ENCODE results near the gene PRRT1.

- TF ChIP-seq POLR2AphosphoS5 (IDR thresholded peaks at IDR 0.05; ENCODE audit: low read depth, low read length): no peak
- no peak for TF ChIP-seq POLR2A (IDR thresholded peaks at IDR 0.05; ENCODE audit: low read depth, low read length)
Measured at GRCh38 chr6:32163559-32164258, 12.0 kb upstream of the PRRT1 start.

Data from GM12892 (cell line).